HG03025 (cell line): ENCODE measurements around the gene UNCX.
"Not testable (repeated sequence)": the region's sequence is repeated elsewhere in the genome, so short reads cannot be mapped to it uniquely, and the experiment has no call there.

ENCODE experiments used
- ATAC-seq: cut with Tn5 transposase; IDR thresholded peaks from one replicate; pipeline ENCODE4 v1.9.1; 2021; ENCODE audit warnings: mild to moderate bottlenecking, moderate library complexity; ENCODE audit not compliant: unreplicated experiment, low FRiP score

UNCX gene

DNA sequence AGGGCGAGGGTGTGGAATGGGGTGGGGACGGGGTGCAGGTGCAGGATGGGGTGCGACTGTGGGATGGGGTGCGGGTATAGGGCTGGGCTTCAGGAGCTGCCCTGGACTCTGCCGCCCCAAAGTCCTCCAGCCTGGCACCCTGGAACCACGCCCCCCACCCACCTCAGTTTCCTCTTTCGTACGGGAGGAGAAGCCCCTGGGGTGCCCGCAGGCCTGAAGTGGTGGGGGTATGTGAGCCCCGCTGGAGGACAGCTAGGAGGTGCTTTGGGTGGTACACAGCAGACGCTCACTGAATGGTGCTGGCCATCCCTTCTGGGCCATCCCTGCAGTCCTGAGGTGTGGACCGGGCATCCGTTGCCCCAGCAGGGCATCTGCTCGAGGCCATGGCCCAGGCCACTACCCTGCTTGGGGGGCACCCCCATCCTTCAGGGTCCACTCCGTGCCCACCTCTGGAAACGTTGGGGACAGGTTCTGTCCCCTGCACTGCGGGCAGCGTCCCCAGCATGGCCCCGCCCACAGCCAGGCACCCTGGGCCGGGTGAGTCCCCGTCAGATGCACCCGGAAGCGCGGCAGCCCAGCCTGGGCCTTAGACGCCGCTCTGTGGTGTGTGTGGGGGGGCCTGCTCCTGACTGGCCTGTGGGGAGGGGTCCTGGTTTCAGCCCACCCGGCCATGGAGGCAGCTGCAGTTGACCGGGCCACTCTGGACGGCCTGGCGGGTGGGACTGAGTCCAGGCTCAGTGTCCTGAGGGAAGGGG, 41.6 kb downstream of the UNCX start:
- ATAC-seq, result no peak

DNA sequence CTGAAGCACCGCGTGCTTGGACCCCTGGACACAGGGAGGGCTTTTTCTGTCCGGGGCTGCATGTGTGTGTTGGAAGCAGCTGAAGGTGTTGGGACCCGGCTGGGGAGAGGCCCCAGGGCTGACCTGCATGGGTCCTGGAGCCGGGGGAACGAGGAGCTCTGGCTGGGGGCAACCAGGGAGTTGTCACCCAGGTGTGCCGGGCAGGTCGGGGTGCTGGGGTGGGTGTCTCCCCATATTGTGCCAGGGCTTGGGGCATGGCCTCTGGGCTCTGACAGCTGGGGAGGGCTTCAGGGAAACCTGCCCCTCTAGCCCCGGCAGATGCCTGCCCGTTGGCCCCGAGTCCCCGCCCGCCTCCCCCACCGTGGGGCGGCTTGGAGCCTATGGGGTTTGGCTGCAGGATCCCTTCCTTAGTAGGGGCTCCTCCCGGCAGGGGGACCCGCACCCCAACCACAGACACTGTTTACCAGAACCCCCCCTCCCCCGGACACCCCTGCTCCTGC, 42.3 kb downstream of the UNCX start:
- ATAC-seq, result no peak

DNA sequence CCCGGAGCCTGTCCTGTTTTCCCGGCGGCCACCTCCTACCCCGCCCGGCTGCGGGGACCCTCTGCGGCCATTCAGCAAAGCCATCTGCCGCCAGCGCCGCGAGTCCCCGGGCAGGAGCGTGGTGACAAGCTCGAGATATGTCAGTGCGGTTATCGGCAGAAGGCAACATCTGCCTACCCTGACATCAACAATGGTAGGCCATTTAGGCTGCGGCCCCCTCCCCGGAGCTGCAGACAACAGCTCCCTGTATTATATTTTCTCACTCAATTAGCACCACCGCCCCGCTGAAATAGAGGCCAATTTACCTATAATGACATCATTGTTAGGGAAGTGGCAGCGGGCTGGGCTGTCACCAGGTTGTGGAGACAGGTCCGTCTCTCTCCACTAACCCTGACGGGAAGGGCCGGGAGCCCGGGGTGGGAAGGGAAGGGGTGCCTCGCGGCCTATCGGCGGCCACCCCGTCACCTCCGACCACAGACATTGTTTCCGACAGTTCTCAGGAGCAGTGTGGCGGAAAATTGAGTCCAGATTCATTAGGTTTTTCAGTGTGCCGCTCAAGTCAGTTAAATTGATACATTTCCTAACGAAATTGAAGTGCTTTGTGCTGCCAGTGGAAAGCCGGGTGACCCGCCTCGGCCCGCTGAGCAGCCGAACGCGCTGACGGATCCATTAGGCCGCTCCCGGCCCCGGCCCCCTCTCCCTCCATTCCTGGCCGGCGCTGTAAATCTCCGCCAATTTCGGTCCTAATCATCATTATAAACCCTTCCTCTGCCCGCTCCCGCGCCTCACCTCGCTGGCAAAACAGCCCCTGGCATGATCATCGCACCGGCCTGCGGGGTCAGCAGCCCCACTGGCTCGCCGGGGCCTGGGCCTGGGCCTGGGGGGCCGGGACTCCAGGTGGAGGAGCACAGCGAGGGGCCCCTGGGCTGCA, 43.0 kb downstream of the UNCX start:
- ATAC-seq, result no peak

DNA sequence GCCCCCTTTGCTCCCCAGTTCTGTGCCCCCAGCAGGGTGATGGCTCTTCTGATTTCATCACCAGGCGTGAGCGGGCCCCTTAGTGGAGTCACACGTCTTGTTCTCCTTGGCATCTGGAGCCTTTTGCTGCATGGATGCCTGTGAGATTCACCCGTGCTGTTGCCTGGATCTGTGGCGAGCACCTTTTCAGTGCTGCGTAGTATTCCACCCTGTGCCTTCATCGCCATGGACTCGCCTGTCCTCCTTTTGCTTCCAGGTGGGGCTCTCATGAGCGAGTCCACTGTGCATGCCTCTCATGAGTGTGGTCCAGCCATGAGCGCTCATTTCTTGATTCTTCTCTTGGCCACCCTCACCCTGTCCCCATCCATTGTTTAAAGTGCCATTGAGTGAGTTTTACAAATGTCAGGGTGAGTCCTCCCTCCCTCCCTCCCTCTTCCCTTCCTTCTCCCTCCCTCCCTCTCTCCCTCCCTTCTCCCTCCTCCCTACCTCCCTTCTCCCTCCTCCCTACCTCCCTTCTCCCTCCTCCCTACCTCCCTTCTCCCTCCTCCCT, 44.0 kb downstream of the UNCX start:
- ATAC-seq, result no peak

DNA sequence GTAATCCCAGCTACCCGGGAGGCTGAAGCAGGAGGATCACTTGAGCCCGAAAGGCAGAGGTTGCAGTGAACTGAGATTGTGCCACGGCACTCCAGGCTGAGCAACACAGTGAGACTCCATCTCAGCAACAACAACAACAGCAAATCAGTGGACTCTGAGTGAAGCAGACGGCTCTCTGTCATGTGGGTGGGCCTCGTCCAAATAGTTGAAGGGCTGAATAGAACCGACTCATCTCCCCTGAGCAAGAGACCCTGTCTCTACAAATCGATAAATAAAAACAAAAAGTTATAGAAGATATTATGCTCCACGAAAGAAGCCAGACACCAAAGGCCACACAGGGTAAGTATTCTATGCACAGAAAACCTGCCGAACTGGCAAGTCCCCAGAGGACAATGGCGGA, 45.9 kb downstream of the UNCX start:
- no peak for ATAC-seq

DNA sequence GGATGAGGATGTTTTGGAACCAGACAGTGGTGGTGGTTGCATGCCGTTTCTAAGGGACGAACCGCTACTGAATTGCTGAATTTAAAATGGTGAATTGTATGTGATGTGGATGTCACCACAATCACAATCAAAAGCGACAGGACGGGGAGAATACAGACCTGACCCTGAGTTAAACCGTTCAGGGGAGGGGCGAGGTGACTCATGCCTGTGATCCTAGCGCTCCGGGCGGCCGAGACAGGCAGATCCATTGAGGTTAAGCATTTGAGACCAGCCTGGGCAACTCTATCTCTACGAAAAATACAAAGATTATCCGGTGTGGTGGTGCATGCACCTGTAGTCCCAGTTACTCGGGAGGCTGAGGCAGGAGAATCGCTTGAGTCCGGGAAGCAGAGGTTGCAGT, 46.4 kb downstream of the UNCX start:
- ATAC-seq, result no peak

DNA sequence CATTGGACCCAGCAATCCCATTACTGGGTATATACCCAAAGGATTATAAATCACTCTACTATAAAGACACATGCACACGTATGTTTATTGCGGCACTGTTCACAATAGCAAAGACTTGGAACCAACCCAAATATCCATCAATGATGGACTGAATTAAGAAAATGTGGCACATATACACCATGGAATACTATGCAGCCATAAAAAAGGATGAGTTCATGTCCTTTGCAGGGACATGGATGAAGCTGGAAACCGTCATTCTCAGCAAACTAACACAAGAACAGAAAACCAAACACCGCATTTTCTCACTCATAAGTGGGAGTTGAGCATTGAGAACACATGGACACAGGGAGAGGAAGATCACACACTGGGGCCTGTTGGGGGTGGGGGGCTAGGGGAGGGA, 47.2 kb downstream of the UNCX start:
- not testable (repeated sequence) for ATAC-seq

DNA sequence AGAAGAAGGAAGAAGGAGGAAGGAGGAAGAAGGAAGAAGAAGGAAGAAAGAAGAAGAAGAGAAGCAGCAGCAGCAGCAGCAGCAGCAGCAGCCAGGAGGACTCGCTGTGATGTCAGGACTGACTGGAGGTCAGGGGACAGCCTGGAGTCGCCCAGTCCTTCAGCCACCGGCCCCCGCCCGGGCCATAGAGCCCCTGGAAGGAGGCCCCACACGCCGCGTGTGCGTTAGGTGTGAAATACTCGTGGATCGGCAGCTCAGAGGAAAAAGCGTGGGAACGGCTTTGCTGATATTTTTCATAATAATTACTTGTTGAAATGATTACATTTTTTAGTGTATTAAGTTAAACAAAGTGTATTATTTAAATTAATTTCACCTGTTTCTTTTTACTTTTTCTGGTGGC, 48.4 kb downstream of the UNCX start:
- ATAC-seq, result no peak

DNA sequence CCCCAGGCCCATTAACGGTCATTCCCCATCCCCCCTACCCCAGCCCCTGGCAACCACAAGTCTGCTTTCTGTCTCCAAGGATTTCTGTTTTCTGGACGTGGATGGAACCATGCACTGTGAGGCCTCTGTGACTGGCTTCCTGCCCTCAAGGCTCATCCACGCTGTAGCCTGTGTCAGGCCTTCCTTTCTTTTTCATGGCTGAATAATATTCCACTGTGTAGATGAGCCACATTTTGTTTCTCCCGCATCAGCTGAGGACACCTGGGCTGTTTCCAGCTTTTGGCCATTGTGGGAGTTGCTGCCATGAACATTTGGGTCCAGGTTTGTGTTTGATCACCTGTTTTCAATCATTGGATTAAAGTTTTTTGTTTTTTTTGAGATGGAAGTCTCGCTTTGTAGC, 50.0 kb downstream of the UNCX start:
- ATAC-seq, result no peak

DNA sequence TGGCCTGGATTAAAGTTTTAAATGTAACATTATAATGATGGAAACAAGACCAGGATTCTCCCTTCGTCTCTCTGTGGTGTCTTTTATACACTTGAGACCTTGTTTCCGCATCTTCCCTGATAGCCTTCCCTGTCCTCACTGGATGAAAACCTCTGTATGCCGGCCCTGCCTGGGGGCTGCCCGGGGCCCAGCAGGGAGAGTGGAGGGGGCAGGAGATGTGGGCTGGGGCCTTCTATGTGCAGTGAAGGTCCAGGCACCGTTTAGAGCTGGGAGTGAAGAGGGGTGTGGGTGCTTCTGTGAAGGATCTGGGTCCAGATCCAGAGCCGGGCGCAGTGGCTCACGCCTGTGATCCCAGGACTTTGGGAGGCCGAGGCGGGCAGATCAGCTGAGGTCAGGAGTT, 50.7 kb downstream of the UNCX start:
- no peak for ATAC-seq

DNA sequence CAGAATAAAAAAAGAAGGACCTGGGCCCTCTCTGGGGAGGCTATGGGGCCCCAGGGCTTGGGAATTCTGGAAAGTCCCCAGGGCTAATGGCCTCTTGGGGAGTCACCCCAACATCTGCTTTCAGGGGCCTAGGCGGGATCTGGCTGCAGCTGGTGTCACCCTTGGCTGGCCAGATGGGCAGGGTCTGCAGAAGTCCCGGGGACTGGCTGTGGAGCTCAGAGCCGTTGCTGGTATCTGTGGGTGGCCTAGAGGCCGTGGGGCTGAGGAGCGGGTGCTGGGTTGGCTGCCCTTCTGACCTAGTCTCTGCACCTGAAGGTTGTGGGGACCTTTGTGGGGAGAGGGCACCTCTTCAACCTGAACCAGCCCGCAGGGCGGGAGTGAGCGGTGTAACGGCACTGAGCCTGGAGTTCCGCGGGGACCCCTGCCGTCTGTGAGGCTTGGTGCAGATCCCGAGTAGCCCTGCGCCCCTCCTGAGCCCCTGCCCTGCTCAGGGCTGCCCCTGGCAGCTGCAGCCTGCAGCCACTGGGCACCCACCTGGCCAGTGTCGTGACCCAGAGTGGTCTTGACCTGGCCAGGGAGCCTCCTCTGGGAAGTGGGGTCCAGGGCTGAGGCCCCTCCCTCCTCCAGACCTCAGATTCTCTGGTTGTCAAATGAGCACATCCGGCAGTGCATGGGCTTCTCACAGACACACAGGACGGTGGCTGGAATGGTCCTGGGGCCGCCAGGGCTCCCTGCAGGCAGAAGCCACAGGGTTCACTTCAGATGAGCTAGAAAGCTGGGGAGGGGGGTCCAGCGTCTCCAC, 51.5 kb downstream of the UNCX start:
- no peak for ATAC-seq

DNA sequence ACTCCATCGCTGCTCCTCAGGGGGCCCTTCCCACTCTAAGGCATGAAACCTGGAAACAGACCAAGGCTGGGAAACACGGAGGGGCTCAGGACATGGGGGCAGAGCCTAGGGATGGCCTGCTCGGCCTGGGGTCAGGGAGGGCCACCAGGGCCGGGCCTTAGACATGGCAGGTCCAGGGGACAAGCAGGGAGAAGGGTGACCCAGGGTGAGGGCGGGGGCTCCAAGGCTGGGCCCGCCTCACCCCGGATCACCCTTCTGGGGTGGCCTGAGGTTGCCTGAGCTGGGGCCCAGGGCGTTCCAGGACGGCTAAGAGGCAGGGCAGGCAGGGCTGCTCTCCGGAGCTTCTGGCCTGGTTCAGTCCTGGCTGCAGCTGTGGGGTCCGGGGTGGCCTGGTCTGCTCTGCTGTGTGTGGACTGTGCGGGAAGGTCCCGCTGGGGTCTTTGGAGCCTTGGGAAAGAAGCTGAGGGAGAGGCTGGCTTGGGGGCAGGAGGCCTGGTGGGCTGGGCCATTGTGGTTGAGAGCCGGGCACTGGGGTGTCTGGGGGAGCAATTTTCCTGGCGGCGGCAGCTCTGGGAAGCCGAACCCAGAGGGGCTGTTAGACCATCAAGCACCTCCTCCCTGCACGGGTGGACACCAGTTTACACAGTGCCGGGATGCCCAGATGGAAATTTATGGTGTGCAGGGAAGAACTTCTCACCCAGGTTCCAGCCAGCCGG, 52.2 kb downstream of the UNCX start:
- no peak for ATAC-seq

DNA sequence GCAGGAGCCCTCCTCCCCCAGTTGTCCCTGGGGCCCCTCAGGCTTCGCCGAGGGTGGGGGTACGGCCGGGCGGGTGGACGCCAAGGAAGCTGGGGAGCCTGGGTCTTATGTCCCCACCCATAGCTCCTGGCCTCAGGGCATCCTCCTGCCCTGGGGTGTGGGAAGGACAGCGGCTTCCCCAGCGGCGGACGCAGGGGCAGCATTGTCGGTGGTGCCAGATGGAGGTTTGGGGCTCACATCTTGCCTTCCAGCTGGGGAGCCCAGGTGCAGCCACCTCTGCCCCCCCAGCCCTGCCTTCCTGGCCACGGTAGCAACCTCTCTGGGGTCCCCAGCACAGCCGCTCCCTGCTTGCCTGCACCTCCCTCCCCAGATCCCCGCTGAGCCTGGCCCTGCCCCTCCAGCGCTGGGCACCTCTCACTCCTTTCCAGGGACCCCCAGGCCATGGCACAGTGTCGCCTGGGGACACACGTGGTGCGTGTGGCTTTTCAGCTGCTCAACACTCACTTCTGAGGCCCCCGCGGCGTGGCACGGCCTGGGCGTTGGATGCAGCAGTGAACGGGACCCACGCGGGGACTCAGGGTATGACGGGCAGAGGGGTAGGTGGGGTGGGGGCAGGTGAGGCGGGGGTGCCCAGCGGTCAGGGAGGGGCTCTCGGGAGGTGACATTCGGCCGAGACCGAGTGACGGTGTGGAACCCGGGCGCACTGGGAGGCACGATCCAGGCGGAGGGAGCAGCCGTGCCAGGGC, 53.1 kb downstream of the UNCX start:
- ATAC-seq, result no peak
